Activated CD8-positive, alpha-beta T cell treated with anti-CD3 and anti-CD28 coated beads for 36 hours (primary cell): ENCODE data around the gene NAA40. TPM values are rescaled to one million over a fixed set of nuclear protein-coding genes. Genes with fewer than 3 reads are reported as not detected.

ENCODE experiments used
- ATAC-seq: fragments of 200-7000 bp; cut with Tn5 transposase; one replicate; pipeline ENCODE4 v1.10.0; 2021; ENCODE audit warnings: mild to moderate bottlenecking, moderate library complexity
- CTCF ChIA-PET: fragments of 350-600 bp; sonication (Branson Sonifier 250); formaldehyde crosslinking; loops from one replicate; lab custom pipeline; 2021; ENCODE audit warnings: antibody characterized with exemption; lab: Charles Lee
- POLR2A ChIA-PET: fragments of 350-600 bp; sonication (Branson Sonifier 250); formaldehyde crosslinking; loops from one replicate; lab custom pipeline; 2021; ENCODE audit warnings: antibody characterized with exemption; lab: Charles Lee
- DNase-seq: peaks from one replicate; pipeline ENCODE4 v3.0.0-alpha.2; 2020
- H3K27ac Mint-ChIP-seq: one replicate; pipeline ENCODE4 v1.8.0; 2021; ENCODE audit warnings: mild to moderate bottlenecking, mixed read lengths
- H3K27me3 Mint-ChIP-seq: one replicate; pipeline ENCODE4 v1.8.0; 2021; ENCODE audit warnings: mixed read lengths
- H3K36me3 Mint-ChIP-seq: one replicate; pipeline ENCODE4 v1.8.0; 2021; ENCODE audit warnings: low read depth, mixed read lengths
- H3K4me1 Mint-ChIP-seq: one replicate; pipeline ENCODE4 v1.8.0; 2021; ENCODE audit warnings: low read depth, mixed read lengths
- H3K4me3 Mint-ChIP-seq: one replicate; pipeline ENCODE4 v1.8.0; 2021; ENCODE audit warnings: mild to moderate bottlenecking, moderate library complexity, mixed read lengths
- H3K9me3 Mint-ChIP-seq: one replicate; pipeline ENCODE4 v1.8.0; 2021; ENCODE audit warnings: mixed read lengths
- CTCF ChIP-seq: fragments of 200-600 bp; IDR thresholded peaks from one replicate; pipeline ENCODE4 v1.8.0; 2022; ENCODE audit warnings: antibody characterized with exemption, mild to moderate bottlenecking
- intact Hi-C: fragments of 100-400 bp; cut with micrococcal nuclease; formaldehyde crosslinking; loops from one replicate; pipeline ENCODE4 v1.10.0; 2022
- total RNA-seq, 2 experiments: library from RNA; stranded (reverse); gene quantifications; one replicate each; pipeline ENCODE4 v1.2.3, GENCODE V29; 2021

NAA40 gene
- total RNA-seq, 2 experiments from 2014 or later: 18.5 to 20.5 TPM

- H3K9me3 Mint-ChIP-seq: no peaks in the 10 kb centered on the region
- no peak for DNase-seq
- no peak overlapping the region for H3K27ac Mint-ChIP-seq
- H3K4me1 Mint-ChIP-seq: peaks cover 50% of the 10 kb centered on the region
- no peak for TF ChIP-seq CTCF
- intact Hi-C loops: loop anchor here (10.0 kb wide), 1 partner anchor 49 kb away; no protein-coding TSS in a partner anchor
- no peak overlapping the region for H3K4me3 Mint-ChIP-seq
- ATAC-seq: no peak
- H3K27me3 Mint-ChIP-seq: no peaks in the 10 kb centered on the region
- ChIA-PET POLR2A (no interaction called here), CTCF (interaction anchor here (1.5 to 1.6 kb wide), 3 partner anchors 13 to 53 kb away, joined by 3 to 5 read pairs (median 5); no protein-coding TSS in a partner anchor)
- H3K36me3 Mint-ChIP-seq: peaks cover 36% of the 10 kb centered on the region
Measured at GRCh38 chr11:63893355-63893754, 45.4 kb upstream of the NAA40 start.

DNA sequence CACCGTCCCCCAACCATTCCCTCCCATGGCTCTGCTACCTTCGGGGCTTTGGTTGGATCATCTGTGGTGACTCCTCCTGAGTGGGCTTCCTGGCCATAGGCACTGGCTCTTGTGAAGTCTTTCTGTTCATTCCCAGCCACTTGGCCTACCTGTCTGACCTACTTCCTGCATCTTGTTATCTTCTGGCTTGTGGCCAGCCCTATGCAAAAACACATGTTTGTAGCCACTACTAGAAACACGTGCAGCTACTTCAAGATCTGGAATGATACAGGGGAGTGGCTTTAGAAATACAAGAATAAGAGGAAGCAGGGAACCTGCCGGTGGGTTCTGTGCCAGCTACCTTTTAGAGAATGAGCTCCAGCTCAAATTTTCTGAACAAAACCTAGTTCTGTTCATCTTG lies 42.7 kb upstream of the NAA40 start:
- no peak for DNase-seq
- no peaks in the 10 kb centered on the region for H3K27me3 Mint-ChIP-seq
- POLR2A ChIA-PET: interaction anchor here (0.6 kb wide), 1 partner anchor 15 kb away, joined by 4 read pairs; no protein-coding TSS in a partner anchor
- intact Hi-C loops: loop anchor here (10.0 kb wide), 1 partner anchor 51 kb away; no protein-coding TSS in a partner anchor
- CTCF ChIA-PET: interaction anchor here (0.6 to 2.9 kb wide), 4 partner anchors 21 to 300 kb away, joined by 3 to 20 read pairs (median 3); partner anchors contain the start of gene MARK2
- peaks cover 23% of the 10 kb centered on the region for H3K4me1 Mint-ChIP-seq
- H3K36me3 Mint-ChIP-seq: peaks cover 49% of the 10 kb centered on the region
- no peak for TF ChIP-seq CTCF
- no peak overlapping the region for H3K4me3 Mint-ChIP-seq
- no peak for ATAC-seq
- no peaks in the 10 kb centered on the region for H3K9me3 Mint-ChIP-seq
- H3K27ac Mint-ChIP-seq: no peak overlapping the region

GRCh38 chr11:63897459-63898146 lies 41.2 kb upstream of the NAA40 start:
- DNase-seq: no peak
- Mint-ChIP-seq H3K36me3 (peaks cover 55% of the 10 kb centered on the region), H3K4me3 (no peak overlapping the region), H3K9me3 (no peaks in the 10 kb centered on the region), H3K27me3 (no peaks in the 10 kb centered on the region), H3K4me1 (peaks cover 9% of the 10 kb centered on the region), H3K27ac (no peak overlapping the region)
- ATAC-seq: no peak
- intact Hi-C loops: loop anchor here (10.0 kb wide), 1 partner anchor 53 kb away; no protein-coding TSS in a partner anchor
- CTCF ChIA-PET: interaction anchor here (0.7 to 2.9 kb wide), 5 partner anchors 9 to 60 kb away, joined by 3 to 20 read pairs (median 6); partner anchors contain the start of gene MARK2
- no peak for TF ChIP-seq CTCF
- POLR2A ChIA-PET: interaction anchor here (0.9 kb wide), 1 partner anchor 10 kb away, joined by 4 read pairs; no protein-coding TSS in a partner anchor

DNA sequence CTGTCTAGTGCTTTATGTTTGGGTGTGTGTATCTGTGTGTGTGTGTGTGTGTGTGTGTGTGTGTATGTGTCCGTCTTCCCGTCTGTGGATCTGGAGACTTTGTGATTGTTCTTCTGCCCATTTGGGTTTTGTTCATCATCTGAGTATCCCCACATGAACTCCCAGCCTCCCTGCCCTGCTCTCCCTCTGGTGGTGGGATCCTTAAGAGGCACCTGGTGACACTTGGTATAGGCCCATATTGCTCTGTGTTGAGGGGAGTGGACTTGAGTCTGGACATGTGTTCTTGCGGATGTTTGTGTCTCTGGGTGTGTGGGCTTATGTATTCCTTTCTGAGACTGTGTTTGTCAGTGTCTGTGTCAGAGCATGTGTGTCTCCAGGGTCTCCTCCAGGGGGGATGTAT lies 37.1 kb upstream of the NAA40 start:
- Mint-ChIP-seq H3K4me1 (peaks cover 2% of the 10 kb centered on the region), H3K36me3 (peaks cover 67% of the 10 kb centered on the region), H3K4me3 (no peak overlapping the region), H3K27me3 (no peaks in the 10 kb centered on the region), H3K9me3 (no peaks in the 10 kb centered on the region), H3K27ac (no peak overlapping the region)
- intact Hi-C loops: no loop called here
- ATAC-seq (no peak), DNase-seq (peak; percentile 25)
- ChIA-PET CTCF (interaction anchor here (0.7 to 2.9 kb wide), 4 partner anchors 44 to 69 kb away, joined by 3 to 17 read pairs (median 6); partner anchors contain the start of gene MARK2), POLR2A (interaction anchor here (1.3 kb wide), 1 partner anchor 63 kb away, joined by 3 read pairs; the partner anchor contains the start of gene MARK2)
- TF ChIP-seq CTCF: peak; percentile 0

- intact Hi-C loops: no loop called here
- Mint-ChIP-seq H3K36me3 (peaks cover 55% of the 10 kb centered on the region), H3K4me3 (no peak overlapping the region), H3K4me1 (peaks cover 2% of the 10 kb centered on the region), H3K27ac (no peak overlapping the region), H3K27me3 (no peaks in the 10 kb centered on the region), H3K9me3 (no peaks in the 10 kb centered on the region)
- DNase-seq: no peak
- ChIA-PET CTCF (no interaction called here), POLR2A (interaction anchor here (1.3 kb wide), 1 partner anchor 17 kb away, joined by 3 read pairs; no protein-coding TSS in a partner anchor)
- no peak for TF ChIP-seq CTCF
- no peak for ATAC-seq
Measured at GRCh38 chr11:63903884-63904283, 34.9 kb upstream of the NAA40 start.
